K562 (cell line): ENCODE results near the gene LSS. TPM values are rescaled to one million over a fixed set of nuclear protein-coding genes. Genes with fewer than 3 reads are reported as not detected.
A peak's percentile ranks its signal among the peaks of the same experiment; 100 is the strongest.

Experiments used
- ATAC-seq: fragments of 200-7000 bp; cut with Tn5 transposase; 3 replicates; pipeline ENCODE4 v1.9.1; 2020; ENCODE audit warnings: moderate library complexity
- BruUV-seq: library from RNA; stranded (reverse); fragments of 400-500 nt; replicated peaks from 2 replicates; lab custom pipeline; 2021; lab: Mats Ljungman, UMichigan
- CTCF ChIA-PET: fragments of 300-600 bp; formaldehyde crosslinking; extraction: SDS; loops from one replicate; lab custom pipeline; 2021; ENCODE audit warnings: low intra/inter-chr PET ratio; lab: Yijun Ruan, JAX
- POLR2A ChIA-PET: fragments of 300-600, 350-650 bp; sonication (Branson Sonifier 250); formaldehyde crosslinking; extraction: SDS; loops from one replicate; lab custom pipeline; 2021; ENCODE audit warnings: antibody characterized with exemption, inconsistent platforms; lab: Yijun Ruan, JAX
- DNase-seq, 4 experiments: peaks; one replicate each; pipeline versions ENCODE4 v3.0.0 to v3.0.0-alpha.2; 2011 to 2018; ENCODE audit warnings: low spot score in 3 of 4, mixed read lengths in 3 of 4; ENCODE audit errors: extremely low read depth in 1 of 4
- FAIRE-seq: peaks from 2 replicates; lab custom pipeline; 2011; peaks lifted over from hg19 to GRCh38; lab: Jason Lieb, UNC
- H2AFZ ChIP-seq: 2 replicates; pipeline ENCODE4 v1.6.0; 2011; ENCODE audit warnings: low read depth, low read length, control low read depth, inconsistent platforms
- H3K27ac ChIP-seq: fragments of 200-600 bp; 3 replicates; pipeline ENCODE4 v1.8.0; 2011; ENCODE audit warnings: low read depth, mild to moderate bottlenecking, control low read depth, inconsistent platforms, low read length, moderate library complexity, mixed read lengths; ENCODE audit errors: extremely low read depth
- H3K27me3 ChIP-seq, 2 experiments: fragments of 300-600 bp in 1 of 2; 2 replicates in 1 of 2; 3 replicates in 1 of 2; pipeline versions ENCODE4 v1.6.0 to v1.8.0; 2011; ENCODE audit warnings: inconsistent platforms in 2 of 2, low read length in 2 of 2, mild to moderate bottlenecking in 1 of 2, mixed read lengths in 1 of 2, moderate library complexity in 1 of 2; ENCODE audit not compliant: control insufficient read depth in 2 of 2, insufficient read depth in 2 of 2
- H3K36me3 ChIP-seq: fragments of 300-600 bp; 3 replicates; pipeline ENCODE4 v1.8.0; 2011; ENCODE audit warnings: mild to moderate bottlenecking, low read length, inconsistent platforms; ENCODE audit not compliant: control insufficient read depth, insufficient read depth
- H3K4me1 ChIP-seq, 2 experiments: fragments of 200-600 bp in 1 of 2; replicated peaks in 1 of 2; 2 replicates in 1 of 2; 3 replicates in 1 of 2; pipeline versions ENCODE4 v1.5.1 to v1.8.0; 2011; ENCODE audit warnings: inconsistent platforms in 2 of 2, low read length in 2 of 2, mild to moderate bottlenecking in 1 of 2, mixed read lengths in 1 of 2, moderate library complexity in 1 of 2; ENCODE audit not compliant: control insufficient read depth in 2 of 2, insufficient read depth in 2 of 2
- H3K4me2 ChIP-seq: 2 replicates; pipeline ENCODE4 v1.6.1; 2011; ENCODE audit warnings: low read length, control low read depth, inconsistent platforms, mixed read lengths; ENCODE audit not compliant: insufficient read depth
- H3K4me3 ChIP-seq: fragments of 200-600 bp; sonication (generic), shearing (Covaris generic); 2 replicates; pipeline ENCODE4 v1.5.1; 2016; ENCODE audit warnings: control low read depth, inconsistent platforms
- H3K79me2 ChIP-seq: fragments of 200-600 bp; 3 replicates; pipeline ENCODE4 v1.8.0; 2011; ENCODE audit warnings: low read length, inconsistent platforms; ENCODE audit not compliant: control insufficient read depth, insufficient read depth
- H3K9ac ChIP-seq, 2 experiments: 2 replicates each; pipeline versions ENCODE4 v1.6.0 to v1.6.1; 2011; ENCODE audit warnings: low read depth in 2 of 2, low read length in 2 of 2, control low read depth in 1 of 2, inconsistent platforms in 1 of 2, mild to moderate bottlenecking in 1 of 2, mixed read lengths in 1 of 2; ENCODE audit not compliant: insufficient read depth in 1 of 2
- H3K9me1 ChIP-seq: one replicate; pipeline ENCODE4 v1.6.0; 2011; ENCODE audit warnings: inconsistent platforms, mild to moderate bottlenecking, low read length, moderate library complexity; ENCODE audit not compliant: control insufficient read depth, insufficient read depth
- H3K9me3 ChIP-seq: replicated peaks from 2 replicates; pipeline ENCODE4 v1.5.1; 2011; ENCODE audit warnings: low read depth, low read length, inconsistent platforms; ENCODE audit not compliant: control insufficient read depth, insufficient read depth
- H4K20me1 ChIP-seq: replicated peaks from 2 replicates; pipeline ENCODE4 v1.6.1; 2011; ENCODE audit warnings: low read length, inconsistent platforms, mixed read lengths; ENCODE audit not compliant: control insufficient read depth, insufficient read depth
- ATF7 ChIP-seq: fragments of 450-650 bp; IDR thresholded peaks from 2 replicates; pipeline ENCODE4 v1.7.1; 2014; ENCODE audit warnings: mild to moderate bottlenecking, moderate library complexity
- CC2D1A ChIP-seq: fragments of 450-650 bp; IDR thresholded peaks from 2 replicates; pipeline ENCODE4 v1.6.1; 2017; ENCODE audit warnings: mild to moderate bottlenecking
- ESRRB ChIP-seq: fragments of 250-450 bp; sonication (Bioruptor Pico); IDR thresholded peaks from 2 replicates; pipeline ENCODE4 v1.5.0; 2020; ENCODE audit warnings: mild to moderate bottlenecking, moderate library complexity, borderline replicate concordance
- HDAC2 ChIP-seq: fragments of 450-650 bp; IDR thresholded peaks from 2 replicates; pipeline ENCODE4 v1.6.1; 2016; ENCODE audit warnings: mild to moderate bottlenecking
- JUNB ChIP-seq: fragments of 450-650 bp; formaldehyde crosslinking; conservative IDR thresholded peaks from 2 replicates; pipeline ENCODE4 v1.4.0; 2020; ENCODE audit warnings: mild to moderate bottlenecking
- NEUROD1 ChIP-seq: fragments of 150-350 bp; IDR thresholded peaks from 2 replicates; pipeline ENCODE4 v1.6.1; 2014; ENCODE audit warnings: borderline replicate concordance, low read length, low read depth; ENCODE audit not compliant: partially characterized antibody
- NFATC3 ChIP-seq: fragments of 450-650 bp; IDR thresholded peaks from 2 replicates; pipeline ENCODE4 v1.6.1; 2017; ENCODE audit warnings: mild to moderate bottlenecking
- PTRF ChIP-seq: fragments of 450-650 bp; IDR thresholded peaks from 2 replicates; pipeline ENCODE4 v1.6.1; 2016; ENCODE audit warnings: mild to moderate bottlenecking, missing genetic modification characterization, missing compliant biosample characterization
- SMARCB1 ChIP-seq: IDR thresholded peaks from 2 replicates; pipeline ENCODE4 v1.6.1; 2011; ENCODE audit warnings: improper control_type of control experiment, low read depth; ENCODE audit not compliant: insufficient read length
- TAL1 ChIP-seq: fragments of 450-650 bp; IDR thresholded peaks from 2 replicates; pipeline ENCODE4 v1.6.1; 2016; ENCODE audit warnings: mild to moderate bottlenecking
- ZMIZ1 ChIP-seq, 2 experiments: fragments of 150-350 bp in 1 of 2; IDR thresholded peaks; 2 replicates each; pipeline ENCODE4 v1.6.1; 2012 to 2016; ENCODE audit warnings: low read depth in 2 of 2, low read length in 2 of 2, mild to moderate bottlenecking in 1 of 2, moderate library complexity in 1 of 2
- WGBS: fragments of 100-300 bp; shearing (Covaris generic); methylation state at CpG from one replicate; pipeline ENCODE4 v1.1.6; 2016; ENCODE audit warnings: low coverage, mixed read lengths; ENCODE audit not compliant: insufficient coverage; ENCODE audit errors: missing lambda C conversion rate; 5-methylcytosine and 5-hydroxymethylcytosine counted together
- in situ Hi-C: fragments of 300-500 bp; cut with MboI; formaldehyde crosslinking; loops from 4 replicates; pipeline ENCODE4 v1.15.0; 2018; ENCODE audit warnings: inconsistent platforms, mixed read lengths
- intact Hi-C: fragments of 100-400 bp; cut with micrococcal nuclease; formaldehyde crosslinking; loops from 2 replicates; pipeline ENCODE4 v1.14.2; 2022
- polyA plus RNA-seq, 8 experiments: library from polyadenylated mRNA; depleted of rRNA in 4 of 8; stranded (reverse) in 5 of 8; unstranded in 3 of 8; fragments of >200 nt; fragmentation: Nextera tagmentation in 2 of 8; fragmentation: Illumina TruSeq in 1 of 8; extraction: Ambion mirVana in 2 of 8; extraction: Trizol in 1 of 8; gene quantifications; 2 replicates each; pipeline versions ENCODE4 v1.2.1 to v1.2.3, GENCODE V29; 2011 to 2014; ENCODE audit warnings: inconsistent platforms in 1 of 8, missing spikeins in 1 of 8
- total RNA-seq, 7 experiments: library from RNA; depleted of rRNA in 6 of 7; stranded (reverse); fragments of >200 nt in 6 of 7; fragmentation: Illumina TruSeq in 2 of 7; extraction: Trizol in 2 of 7; gene quantifications; 2 replicates each; pipeline versions ENCODE4 v1.2.1 to v1.2.3, GENCODE V29; 2011 to 2021; ENCODE audit warnings: low replicate concordance in 1 of 7
- TF ChIP-seq, protein P1 (sequence below): fragments of 450-650 bp; IDR thresholded peaks from 2 replicates; pipeline ENCODE4 v1.6.1; 2016
- TF ChIP-seq, protein P2 (sequence below): fragments of 450-650 bp; IDR thresholded peaks from 2 replicates; pipeline ENCODE4 v1.6.1; 2014; ENCODE audit warnings: low read depth, mild to moderate bottlenecking, moderate library complexity, borderline replicate concordance
- TF ChIP-seq, protein P3 (sequence below): fragments of 250-450 bp; sonication (Bioruptor Pico); IDR thresholded peaks from 2 replicates; pipeline ENCODE4 v1.6.1; 2021; ENCODE audit warnings: mild to moderate bottlenecking

The LSS gene
- total and polyA plus RNA-seq, 9 of the 15 experiments (the other 6 are each of a cell fraction or from before 2014, with no cell fraction given): 2.2 to 89.5 (median 37.4) TPM

DNA sequence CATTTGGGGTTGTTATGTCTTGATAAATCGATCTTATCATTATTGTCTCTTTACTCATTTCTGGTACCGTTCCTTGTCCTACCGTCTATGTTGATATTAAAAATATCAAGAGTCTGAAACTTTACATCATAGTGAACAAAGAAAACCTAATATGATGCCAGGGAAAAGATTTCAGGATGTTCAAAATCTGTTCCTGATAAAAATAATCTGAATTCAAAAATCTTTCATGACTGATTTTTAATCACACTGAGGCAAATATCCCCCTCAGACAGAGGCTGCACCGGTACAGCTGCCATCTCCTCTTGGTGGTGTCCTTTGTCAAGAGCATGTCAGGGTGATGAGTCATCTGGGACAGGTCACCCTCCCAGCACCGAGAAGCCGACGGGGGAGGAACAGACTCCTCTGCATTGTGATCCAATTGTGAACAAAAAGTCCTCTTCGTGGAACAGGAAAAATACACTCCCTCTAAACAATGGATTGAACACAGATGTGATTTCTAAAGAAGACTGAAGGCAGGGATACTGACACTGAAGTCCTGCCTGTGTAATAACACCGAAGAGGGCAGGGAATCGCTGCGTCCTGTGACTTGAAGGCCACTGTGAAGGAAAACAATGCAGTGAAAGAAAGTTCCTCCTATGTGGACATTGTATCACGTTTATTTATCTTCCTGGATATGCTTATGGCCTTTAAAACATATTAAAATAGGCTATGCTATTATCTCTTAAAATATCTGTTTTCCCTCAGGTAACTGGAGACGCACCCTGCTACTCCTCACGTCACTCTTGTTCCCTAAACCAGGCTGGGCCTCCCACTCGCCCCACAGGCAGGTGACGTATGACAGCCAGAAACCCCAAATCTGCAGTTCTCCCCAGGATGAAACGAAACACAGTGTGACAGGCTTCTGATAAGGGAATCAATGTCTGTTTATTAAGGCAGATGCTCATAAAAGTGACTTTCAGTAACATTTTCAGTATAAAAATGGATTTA lies 40.1 kb downstream of the LSS start:
- Histone ChIP-seq H3K9ac (peak overlapping the region in 1 of 2 experiments; percentile 59; a peak in 3 of 4 replicates), H3K79me2 (peaks cover 5% of the 10 kb centered on the region), H3K36me3 (peaks cover 57% of the 10 kb centered on the region; the same call in 2 of the 3 replicates), H3K9me1 (no peaks in the 10 kb centered on the region), H4K20me1 (no peaks in the 10 kb centered on the region), H3K4me2 (peak overlapping the region; percentile 73), H3K4me3 (no peak overlapping the region), H3K27me3 (no peaks in the 10 kb centered on the region), H3K9me3 (no peaks in the 10 kb centered on the region), H3K4me1 (peaks cover 41 to 72% of the 10 kb centered on the region in 2 experiments), H3K27ac (peak overlapping the region; percentile 80), H2AFZ (peak overlapping the region; percentile 78)
- BruUV-seq: no TSS peak
- ATAC-seq: peak; percentile 80
- WGBS: 12% methylated on average over 17 of the region's 17 CpGs
- DNase-seq: peak; percentile 80 to 92 (median 85)
- CTCF ChIA-PET: no interaction called here
- in situ Hi-C loops: no loop called here
- FAIRE-seq: peak; percentile 89
- intact Hi-C loops: loop anchor here (2.0 to 5.0 kb wide), 2 partner anchors 36 to 39 kb away; partner anchors contain the start of gene LSS
- POLR2A ChIA-PET: interaction anchor here (0.6 to 1.0 kb wide), 2 partner anchors 33 to 329 kb away, joined by 3 to 4 read pairs; no protein-coding TSS in a partner anchor
- TF ChIP-seq, protein P1, sequence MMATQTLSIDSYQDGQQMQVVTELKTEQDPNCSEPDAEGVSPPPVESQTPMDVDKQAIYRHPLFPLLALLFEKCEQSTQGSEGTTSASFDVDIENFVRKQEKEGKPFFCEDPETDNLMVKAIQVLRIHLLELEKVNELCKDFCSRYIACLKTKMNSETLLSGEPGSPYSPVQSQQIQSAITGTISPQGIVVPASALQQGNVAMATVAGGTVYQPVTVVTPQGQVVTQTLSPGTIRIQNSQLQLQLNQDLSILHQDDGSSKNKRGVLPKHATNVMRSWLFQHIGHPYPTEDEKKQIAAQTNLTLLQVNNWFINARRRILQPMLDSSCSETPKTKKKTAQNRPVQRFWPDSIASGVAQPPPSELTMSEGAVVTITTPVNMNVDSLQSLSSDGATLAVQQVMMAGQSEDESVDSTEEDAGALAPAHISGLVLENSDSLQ: peak; percentile 92
- TF ChIP-seq ATF7: peak; percentile 76
- 0 out of 2 replicates have a peak, but pooled peaks have one; percentile 38 for TF ChIP-seq PTRF (tag)
- no peak for TF ChIP-seq NFATC3
- no peak for TF ChIP-seq CC2D1A
- no peak for TF ChIP-seq ZMIZ1 (IDR thresholded peaks at IDR 0.05; ENCODE audit: low read depth in 2 of 2, low read length in 2 of 2)
- TF ChIP-seq HDAC2: peak; percentile 65; the same call in 1 of the 2 replicates
- TF ChIP-seq TAL1: peak; percentile 18; the same call in 1 of the 2 replicates
- TF ChIP-seq, protein P2, sequence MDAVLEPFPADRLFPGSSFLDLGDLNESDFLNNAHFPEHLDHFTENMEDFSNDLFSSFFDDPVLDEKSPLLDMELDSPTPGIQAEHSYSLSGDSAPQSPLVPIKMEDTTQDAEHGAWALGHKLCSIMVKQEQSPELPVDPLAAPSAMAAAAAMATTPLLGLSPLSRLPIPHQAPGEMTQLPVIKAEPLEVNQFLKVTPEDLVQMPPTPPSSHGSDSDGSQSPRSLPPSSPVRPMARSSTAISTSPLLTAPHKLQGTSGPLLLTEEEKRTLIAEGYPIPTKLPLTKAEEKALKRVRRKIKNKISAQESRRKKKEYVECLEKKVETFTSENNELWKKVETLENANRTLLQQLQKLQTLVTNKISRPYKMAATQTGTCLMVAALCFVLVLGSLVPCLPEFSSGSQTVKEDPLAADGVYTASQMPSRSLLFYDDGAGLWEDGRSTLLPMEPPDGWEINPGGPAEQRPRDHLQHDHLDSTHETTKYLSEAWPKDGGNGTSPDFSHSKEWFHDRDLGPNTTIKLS: no peak
- peak; percentile 50 for TF ChIP-seq NEUROD1
- peak; percentile 94 for TF ChIP-seq JUNB
- TF ChIP-seq ESRRB (CRISPR knock-in tag): no peak
- TF ChIP-seq, protein P3, sequence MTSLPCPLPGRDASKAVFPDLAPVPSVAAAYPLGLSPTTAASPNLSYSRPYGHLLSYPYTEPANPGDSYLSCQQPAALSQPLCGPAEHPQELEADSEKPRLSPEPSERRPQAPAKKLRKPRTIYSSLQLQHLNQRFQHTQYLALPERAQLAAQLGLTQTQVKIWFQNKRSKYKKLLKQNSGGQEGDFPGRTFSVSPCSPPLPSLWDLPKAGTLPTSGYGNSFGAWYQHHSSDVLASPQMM: no peak
- TF ChIP-seq SMARCB1: no peak
